ENCODE measurements around the gene RUFY2. TPM values are rescaled to one million over a fixed set of nuclear protein-coding genes. Genes with fewer than 3 reads are reported as not detected.
A peak's percentile ranks its signal among the peaks of the same experiment; 100 is the strongest.
"Not testable (repeated sequence)": the region's sequence is repeated elsewhere in the genome, so short reads cannot be mapped to it uniquely, and the experiment has no call there.

RUFY2 gene, protein sequence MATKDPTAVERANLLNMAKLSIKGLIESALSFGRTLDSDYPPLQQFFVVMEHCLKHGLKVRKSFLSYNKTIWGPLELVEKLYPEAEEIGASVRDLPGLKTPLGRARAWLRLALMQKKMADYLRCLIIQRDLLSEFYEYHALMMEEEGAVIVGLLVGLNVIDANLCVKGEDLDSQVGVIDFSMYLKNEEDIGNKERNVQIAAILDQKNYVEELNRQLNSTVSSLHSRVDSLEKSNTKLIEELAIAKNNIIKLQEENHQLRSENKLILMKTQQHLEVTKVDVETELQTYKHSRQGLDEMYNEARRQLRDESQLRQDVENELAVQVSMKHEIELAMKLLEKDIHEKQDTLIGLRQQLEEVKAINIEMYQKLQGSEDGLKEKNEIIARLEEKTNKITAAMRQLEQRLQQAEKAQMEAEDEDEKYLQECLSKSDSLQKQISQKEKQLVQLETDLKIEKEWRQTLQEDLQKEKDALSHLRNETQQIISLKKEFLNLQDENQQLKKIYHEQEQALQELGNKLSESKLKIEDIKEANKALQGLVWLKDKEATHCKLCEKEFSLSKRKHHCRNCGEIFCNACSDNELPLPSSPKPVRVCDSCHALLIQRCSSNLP
- 11.3 and 12.1 TPM in 2 replicates for total RNA-seq

DNA sequence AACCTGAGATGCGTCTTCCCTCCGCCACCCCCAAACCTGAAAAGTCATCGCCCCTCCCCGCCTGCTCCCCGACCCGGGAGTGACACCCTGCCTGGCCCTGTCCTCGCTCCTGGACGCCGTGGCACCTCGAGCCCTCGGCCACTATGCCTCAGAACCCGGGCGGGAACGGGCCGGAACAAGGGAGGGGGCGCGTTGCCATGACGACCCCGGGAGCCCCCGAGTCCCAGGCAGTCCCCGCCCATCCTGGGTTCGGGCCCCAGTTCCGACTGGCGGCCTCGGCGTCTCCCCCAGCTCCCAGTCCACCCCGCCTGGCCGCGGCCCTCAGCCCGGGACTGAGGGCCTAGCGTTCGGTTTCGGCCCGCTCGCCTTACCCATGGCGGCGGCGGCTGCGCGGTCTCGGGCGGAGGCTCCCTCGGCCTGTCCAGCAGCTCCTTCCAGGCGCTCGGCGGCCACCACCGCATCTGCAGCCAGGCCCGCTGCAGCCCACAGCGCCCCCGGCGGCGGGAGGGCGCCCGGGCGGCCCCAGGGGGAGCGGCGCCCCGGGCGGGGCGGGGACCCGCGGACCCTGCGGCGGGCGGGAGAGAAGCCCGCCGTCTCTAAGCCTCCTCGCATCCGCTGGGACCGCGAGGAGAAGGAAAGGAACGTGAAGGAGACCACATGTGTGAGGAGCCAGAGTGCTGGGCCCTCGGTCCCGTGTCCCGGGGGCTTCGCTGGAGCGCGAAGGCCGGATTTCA lies at the start of gene RUFY2:
Gene RUFY2 (minus strand): TSS at position 463 of the 734 bp plus-strand sequence. CDS start 88 bp downstream, at position 375.
- Mint-ChIP-seq H3K36me3 (ENCODE audit: low read depth) (peaks cover 3% of the 10 kb centered on the region), H3K9me3 (no peaks in the 10 kb centered on the region), H3K27me3 (ENCODE audit: low read depth) (no peaks in the 10 kb centered on the region), H3K4me1 (ENCODE audit: low read depth) (peaks cover 14% of the 10 kb centered on the region), H3K4me3 (ENCODE audit: low read depth) (peak within 1 kb of the TSS; percentile 87), H3K27ac (peak within 1 kb of the TSS; percentile 80)
- peak; percentile 75 for DNase-seq (ENCODE audit: low spot score)
- intact Hi-C loops (cut with micrococcal nuclease), result loop anchor here (1.0 to 10.0 kb wide), 5 partner anchors 74 to 498 kb away; partner anchors contain the start of genes CCAR1, DDX50, HERC4 and HNRNPH3

DNA sequence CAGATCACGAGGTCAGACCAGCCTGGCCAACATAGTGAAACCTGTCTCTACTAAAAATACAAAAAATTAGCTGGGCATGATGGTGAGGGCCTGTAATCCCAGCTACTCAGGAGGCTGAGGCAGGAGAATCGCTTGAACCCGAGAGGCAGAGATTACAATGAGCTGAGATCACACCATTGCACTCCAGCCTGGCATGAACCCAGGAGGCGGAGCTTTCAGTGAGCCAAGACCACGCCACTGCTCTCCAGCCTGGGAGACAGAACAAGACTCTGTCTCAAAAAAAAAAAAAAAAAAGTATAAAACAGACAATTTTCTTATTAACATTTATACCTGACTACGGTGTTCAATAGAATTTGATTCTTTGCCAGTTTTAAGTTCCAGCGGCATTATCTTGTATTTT lies 42.6 kb upstream of the RUFY2 start:
- H3K27ac Mint-ChIP-seq, result not testable (repeated sequence)

DNA sequence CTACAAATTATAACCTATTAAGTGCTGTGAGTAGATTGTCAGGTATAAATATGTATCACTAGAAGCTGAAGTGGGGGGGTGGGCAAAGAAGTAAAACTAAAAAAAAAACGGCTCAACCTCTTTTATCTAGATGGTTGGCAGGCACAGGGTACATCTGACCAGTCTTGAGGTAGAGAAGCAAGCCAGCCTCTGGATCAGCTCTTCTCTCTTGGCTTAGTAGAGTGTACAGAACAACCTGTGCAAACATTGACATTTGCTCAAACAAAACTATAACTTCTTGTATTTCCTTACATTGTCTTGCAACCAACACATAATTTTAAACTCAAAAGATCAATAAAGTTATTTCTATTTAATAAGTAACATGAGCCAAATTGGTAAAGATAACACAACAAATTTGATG lies 39.1 kb upstream of the RUFY2 start:
- Mint-ChIP-seq H3K4me3 (ENCODE audit: low read depth) (no peak overlapping the region), H3K4me1 (ENCODE audit: low read depth) (no peaks in the 10 kb centered on the region), H3K27ac (no peak overlapping the region), H3K9me3 (no peaks in the 10 kb centered on the region), H3K27me3 (ENCODE audit: low read depth) (no peaks in the 10 kb centered on the region), H3K36me3 (ENCODE audit: low read depth) (peaks cover 44% of the 10 kb centered on the region)
- DNase-seq (ENCODE audit: low spot score), result no peak
- intact Hi-C loops (cut with micrococcal nuclease), result no loop called here

More for the DNA sequence above, 42.6 kb upstream of the RUFY2 start:
- peaks cover 48% of the 10 kb centered on the region for H3K36me3 Mint-ChIP-seq (ENCODE audit: low read depth)
- intact Hi-C loops (cut with micrococcal nuclease); H3K9me3 Mint-ChIP-seq; H3K4me3 Mint-ChIP-seq (ENCODE audit: low read depth); H3K27me3 Mint-ChIP-seq (ENCODE audit: low read depth); H3K4me1 Mint-ChIP-seq (ENCODE audit: low read depth); DNase-seq (ENCODE audit: low spot score): not testable (repeated sequence)

DNA sequence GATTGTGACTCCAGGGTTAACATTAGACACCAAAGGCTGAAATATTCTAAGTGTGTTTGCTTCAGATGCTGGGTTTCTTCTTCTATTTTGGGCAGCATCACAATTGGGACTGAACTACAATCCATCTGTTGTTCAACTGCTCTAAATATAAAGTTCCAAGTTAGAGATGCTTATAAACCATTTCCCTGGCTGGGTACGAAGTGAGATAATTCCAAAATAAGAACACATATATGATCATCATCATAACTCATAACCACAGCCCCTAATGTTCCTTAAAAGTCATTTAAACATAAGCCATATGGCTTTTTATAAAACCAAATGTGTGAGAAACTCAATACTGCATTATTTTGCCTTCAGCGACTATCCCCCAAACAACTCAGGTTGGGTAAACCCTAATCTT lies 35.9 kb upstream of the RUFY2 start:
- no peaks in the 10 kb centered on the region for H3K9me3 Mint-ChIP-seq
- H3K4me1 Mint-ChIP-seq (ENCODE audit: low read depth), result no peaks in the 10 kb centered on the region
- no peak overlapping the region for H3K27ac Mint-ChIP-seq
- no peaks in the 10 kb centered on the region for H3K27me3 Mint-ChIP-seq (ENCODE audit: low read depth)
- H3K4me3 Mint-ChIP-seq (ENCODE audit: low read depth), result no peak overlapping the region
- intact Hi-C loops (cut with micrococcal nuclease), result no loop called here
- DNase-seq (ENCODE audit: low spot score), result no peak
- H3K36me3 Mint-ChIP-seq (ENCODE audit: low read depth), result peaks cover 36% of the 10 kb centered on the region

DNA sequence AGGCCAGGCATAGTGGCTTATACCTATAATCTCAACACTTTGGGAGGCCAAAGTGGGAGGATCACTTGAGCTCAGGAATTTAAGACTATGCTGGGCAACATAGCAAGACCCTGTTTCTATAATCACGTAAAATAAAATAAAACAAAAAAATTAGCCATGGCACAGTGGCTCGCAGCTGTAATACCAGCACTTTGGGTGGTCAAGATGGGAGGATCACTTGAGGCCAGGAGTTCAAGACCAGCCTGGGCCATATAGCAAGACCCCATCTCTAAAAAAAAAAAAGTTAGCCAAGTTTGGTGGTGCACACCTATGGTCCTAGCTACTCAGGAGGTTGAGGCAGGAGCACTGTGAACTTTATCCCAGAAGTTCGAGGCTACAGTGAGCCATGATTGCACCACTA lies 33.8 kb upstream of the RUFY2 start:
- Mint-ChIP-seq H3K4me1 (ENCODE audit: low read depth) (no peaks in the 10 kb centered on the region), H3K9me3 (no peaks in the 10 kb centered on the region), H3K27ac (no peak overlapping the region), H3K4me3 (ENCODE audit: low read depth) (no peak overlapping the region), H3K27me3 (ENCODE audit: low read depth) (no peaks in the 10 kb centered on the region), H3K36me3 (ENCODE audit: low read depth) (peaks cover 43% of the 10 kb centered on the region)
- DNase-seq (ENCODE audit: low spot score), result no peak
- intact Hi-C loops (cut with micrococcal nuclease), result no loop called here

DNA sequence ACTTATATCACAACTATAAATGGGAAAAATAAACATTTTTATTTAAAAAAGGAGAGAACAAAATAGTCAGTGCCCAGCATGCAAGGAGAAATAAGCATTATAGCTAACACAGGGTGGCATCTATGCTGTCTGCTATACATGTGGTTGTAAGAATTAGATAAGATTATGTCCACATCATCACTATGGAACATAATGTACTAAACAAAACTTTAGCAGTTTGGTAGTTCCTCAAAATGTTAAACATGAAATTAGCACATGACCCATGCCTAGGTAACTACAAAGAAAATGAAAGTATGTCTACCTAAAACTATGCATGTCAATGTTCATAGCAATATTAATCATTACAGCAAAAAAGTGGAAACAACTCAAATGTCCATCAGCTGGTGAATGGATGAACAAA lies 28.7 kb upstream of the RUFY2 start:
- intact Hi-C loops (cut with micrococcal nuclease), result no loop called here
- H3K4me1 Mint-ChIP-seq (ENCODE audit: low read depth), result no peaks in the 10 kb centered on the region
- H3K36me3 Mint-ChIP-seq (ENCODE audit: low read depth), result peaks cover 52% of the 10 kb centered on the region
- H3K4me3 Mint-ChIP-seq (ENCODE audit: low read depth), result no peak overlapping the region
- no peaks in the 10 kb centered on the region for H3K9me3 Mint-ChIP-seq
- H3K27me3 Mint-ChIP-seq (ENCODE audit: low read depth), result no peaks in the 10 kb centered on the region
- H3K27ac Mint-ChIP-seq, result no peak overlapping the region
- DNase-seq (ENCODE audit: low spot score), result no peak

DNA sequence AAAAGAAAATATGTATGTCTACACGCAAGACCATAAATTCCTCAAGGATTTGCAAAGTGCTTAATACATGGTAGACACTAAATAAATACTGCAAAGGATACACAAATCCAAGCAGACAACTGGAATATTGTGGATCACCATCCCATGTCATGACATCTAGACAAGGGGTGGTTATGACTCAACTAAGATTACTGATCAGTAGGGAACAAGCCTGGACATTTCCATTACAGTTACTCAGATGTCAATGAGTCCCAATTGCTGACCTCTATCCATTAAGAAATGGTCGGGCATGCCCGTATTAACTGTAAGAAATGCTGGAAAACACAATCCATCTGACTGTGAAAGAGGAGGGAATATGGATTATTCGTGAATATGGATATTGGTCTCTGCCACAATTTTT lies 27.6 kb upstream of the RUFY2 start:
- Mint-ChIP-seq H3K4me3 (ENCODE audit: low read depth) (no peak overlapping the region), H3K27ac (no peak overlapping the region), H3K9me3 (no peaks in the 10 kb centered on the region), H3K36me3 (ENCODE audit: low read depth) (peaks cover 53% of the 10 kb centered on the region), H3K27me3 (ENCODE audit: low read depth) (no peaks in the 10 kb centered on the region), H3K4me1 (ENCODE audit: low read depth) (no peaks in the 10 kb centered on the region)
- DNase-seq (ENCODE audit: low spot score), result no peak
- intact Hi-C loops (cut with micrococcal nuclease), result no loop called here

DNA sequence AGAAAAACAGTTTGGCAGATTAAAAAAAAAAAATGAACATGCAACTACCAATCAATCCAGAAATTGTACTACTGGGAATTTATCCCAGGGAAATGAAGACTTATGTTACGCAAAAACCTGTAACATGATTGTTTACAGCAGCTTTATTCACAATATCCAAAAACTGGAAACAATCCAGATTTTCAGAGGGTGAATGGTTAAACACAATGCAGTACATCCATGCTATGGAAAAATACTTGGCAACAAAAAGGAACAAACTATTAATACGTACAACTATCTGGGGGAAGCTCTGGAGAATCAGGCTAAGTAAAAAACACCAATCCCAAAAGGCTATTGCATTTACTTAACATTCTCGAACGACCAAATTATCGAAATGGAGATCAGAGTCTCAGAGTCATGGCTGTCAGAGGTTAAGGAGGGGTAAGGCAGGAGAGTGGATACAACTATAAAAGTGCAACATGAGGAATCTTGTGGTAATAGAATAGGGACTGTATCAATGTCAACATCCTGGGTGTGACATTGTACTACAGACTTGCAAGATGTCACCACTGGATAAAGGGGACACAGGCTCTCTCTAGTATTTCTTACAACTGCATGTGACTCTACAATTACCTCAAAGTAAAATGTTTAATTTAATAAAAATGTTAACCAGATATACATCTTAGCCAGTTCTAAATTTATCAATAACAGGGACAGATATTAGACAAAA lies 21.5 kb upstream of the RUFY2 start:
- Mint-ChIP-seq H3K27me3 (ENCODE audit: low read depth) (no peaks in the 10 kb centered on the region), H3K36me3 (ENCODE audit: low read depth) (peaks cover 46% of the 10 kb centered on the region), H3K4me3 (ENCODE audit: low read depth) (no peak overlapping the region), H3K4me1 (ENCODE audit: low read depth) (peaks cover 10% of the 10 kb centered on the region), H3K9me3 (no peaks in the 10 kb centered on the region), H3K27ac (no peak overlapping the region)
- DNase-seq (ENCODE audit: low spot score), result no peak
- intact Hi-C loops (cut with micrococcal nuclease), result no loop called here

DNA sequence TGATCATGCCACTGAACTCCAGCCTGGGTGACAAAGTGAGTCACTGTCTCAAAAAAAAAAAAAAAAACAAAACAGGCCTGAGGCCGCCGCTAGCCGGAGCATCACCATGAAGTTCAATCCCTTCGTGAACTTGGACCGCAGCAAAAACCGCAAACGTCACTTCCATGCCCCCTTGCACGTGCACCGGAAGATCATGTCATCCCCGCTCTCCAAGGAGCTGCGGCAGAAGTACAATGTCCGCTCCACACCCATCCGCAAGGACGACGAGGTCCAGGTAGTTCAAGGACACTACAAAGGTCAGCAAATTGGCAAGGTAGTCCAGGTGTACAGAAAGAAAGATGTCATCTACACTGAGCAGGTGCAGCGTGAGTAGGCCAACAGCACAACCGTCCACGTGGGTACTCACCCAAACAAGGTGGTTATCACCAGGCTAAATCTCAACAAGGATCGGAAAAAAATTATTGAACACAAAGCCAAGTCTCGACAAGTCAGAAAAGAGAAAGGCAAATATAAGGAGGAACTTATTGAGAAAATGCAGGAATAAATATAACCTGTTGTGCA lies 17.5 kb upstream of the RUFY2 start:
- H3K27ac Mint-ChIP-seq, result no peak overlapping the region
- H3K4me3 Mint-ChIP-seq (ENCODE audit: low read depth), result no peak overlapping the region
- H3K9me3 Mint-ChIP-seq, result no peaks in the 10 kb centered on the region
- H3K27me3 Mint-ChIP-seq (ENCODE audit: low read depth), result no peaks in the 10 kb centered on the region
- intact Hi-C loops (cut with micrococcal nuclease), result no loop called here
- no peak for DNase-seq (ENCODE audit: low spot score)
- H3K36me3 Mint-ChIP-seq (ENCODE audit: low read depth), result peaks cover 49% of the 10 kb centered on the region
- peaks cover 17% of the 10 kb centered on the region for H3K4me1 Mint-ChIP-seq (ENCODE audit: low read depth)

DNA sequence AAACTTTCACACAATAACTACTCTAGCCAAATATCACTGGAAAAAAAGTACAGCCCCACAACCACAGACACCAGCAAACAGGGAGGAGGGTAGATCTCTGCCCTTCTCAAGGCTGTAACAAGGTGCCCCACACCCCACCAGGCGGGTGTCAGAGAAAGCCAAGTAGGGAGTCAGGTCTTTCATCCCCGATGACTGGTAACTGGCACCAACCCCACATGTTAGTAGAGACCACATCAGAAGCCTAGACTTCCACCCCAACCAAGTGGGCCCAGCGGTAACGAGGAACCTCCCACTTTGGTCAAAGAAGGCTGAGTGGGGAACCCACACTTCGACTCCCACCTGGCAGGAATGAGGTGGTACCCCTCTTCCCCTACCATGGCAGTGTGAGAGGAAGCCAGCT lies 16.4 kb upstream of the RUFY2 start:
- Mint-ChIP-seq H3K27me3 (ENCODE audit: low read depth) (no peaks in the 10 kb centered on the region), H3K4me3 (ENCODE audit: low read depth) (no peak overlapping the region), H3K4me1 (ENCODE audit: low read depth) (peaks cover 17% of the 10 kb centered on the region), H3K9me3 (no peaks in the 10 kb centered on the region), H3K27ac (peak overlapping the region; percentile 58), H3K36me3 (ENCODE audit: low read depth) (peaks cover 52% of the 10 kb centered on the region)
- DNase-seq (ENCODE audit: low spot score), result peak; percentile 11
- intact Hi-C loops (cut with micrococcal nuclease), result no loop called here

DNA sequence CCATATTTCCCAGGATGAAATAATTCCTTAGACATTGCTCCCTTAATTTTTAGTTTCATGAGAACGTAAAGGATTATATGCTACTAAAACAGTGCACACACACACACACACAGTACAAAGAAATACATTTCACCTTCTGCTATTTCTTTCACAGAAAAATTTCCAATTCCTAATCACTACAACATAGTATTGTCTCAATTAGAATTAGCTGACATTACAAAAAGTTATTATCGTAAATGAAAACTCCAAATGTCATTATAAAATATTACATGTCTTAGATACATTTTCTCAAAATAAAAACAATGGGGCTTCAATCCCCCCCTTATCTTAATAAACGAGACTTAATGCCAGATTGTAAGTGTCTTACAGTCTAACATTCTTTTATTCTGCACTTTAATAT lies 12.3 kb upstream of the RUFY2 start:
- Mint-ChIP-seq H3K27me3 (ENCODE audit: low read depth) (no peaks in the 10 kb centered on the region), H3K36me3 (ENCODE audit: low read depth) (peaks cover 70% of the 10 kb centered on the region), H3K4me3 (ENCODE audit: low read depth) (no peak overlapping the region), H3K9me3 (no peaks in the 10 kb centered on the region), H3K4me1 (ENCODE audit: low read depth) (peaks cover 14% of the 10 kb centered on the region), H3K27ac (no peak overlapping the region)
- no peak for DNase-seq (ENCODE audit: low spot score)
- intact Hi-C loops (cut with micrococcal nuclease), result no loop called here

DNA sequence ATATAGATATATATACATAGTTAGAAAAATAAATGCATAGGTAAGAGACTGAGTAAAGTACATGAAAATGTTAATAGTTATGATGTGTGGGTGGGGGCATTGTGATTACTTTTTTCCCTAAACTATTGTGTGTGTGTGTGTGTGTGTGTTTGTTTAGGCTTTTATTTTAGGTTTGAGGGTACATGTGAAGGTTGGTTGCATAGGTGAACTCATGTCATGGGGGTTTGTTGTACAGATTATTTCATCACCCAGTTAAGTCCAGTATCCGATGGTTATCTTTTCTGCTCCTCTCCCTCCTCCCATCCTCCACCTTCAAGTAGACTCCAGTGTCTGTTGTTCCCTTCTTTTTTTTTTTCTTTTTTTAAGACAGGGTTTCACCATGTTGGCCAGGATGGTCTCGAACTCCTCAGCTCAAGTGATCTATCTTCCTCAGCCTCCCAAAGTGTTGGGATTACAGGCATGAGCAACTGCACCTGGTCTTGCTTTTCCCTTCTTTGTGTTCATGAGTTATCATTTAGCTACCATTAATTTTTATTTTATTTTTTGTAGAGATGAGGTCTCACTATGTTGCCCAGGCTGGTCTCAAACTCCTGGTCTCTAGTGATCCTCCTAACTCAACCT lies 1.9 kb upstream of the RUFY2 start:
- Mint-ChIP-seq H3K4me1 (ENCODE audit: low read depth) (peaks cover 14% of the 10 kb centered on the region), H3K4me3 (ENCODE audit: low read depth) (no peak overlapping the region), H3K36me3 (ENCODE audit: low read depth) (peaks cover 14% of the 10 kb centered on the region), H3K9me3 (no peaks in the 10 kb centered on the region), H3K27me3 (ENCODE audit: low read depth) (no peaks in the 10 kb centered on the region), H3K27ac (no peak overlapping the region)
- intact Hi-C loops (cut with micrococcal nuclease), result loop anchor here (5.0 to 10.0 kb wide), 3 partner anchors 313 to 496 kb away; partner anchors contain the start of genes CCAR1, DDX50 and HERC4
- DNase-seq (ENCODE audit: low spot score), result no peak
